Measurements from ENCODE around the gene SNED1.

Gene SNED1

GRCh38 chr2:241136191-241136590 is 137.8 kb downstream of the SNED1 start:
- TF ChIP-seq FOXP2 (optimal IDR thresholded peaks at IDR 0.05; ENCODE audit: borderline replicate concordance, extremely low read depth, extremely low read length, insufficient read depth) (no peak), REST (IDR thresholded peaks at IDR 0.05; ENCODE audit: insufficient read depth in 1 of 2, low read depth in 2 of 2, low read length in 2 of 2) (no peak), POLR2AphosphoS5 (IDR thresholded peaks at IDR 0.05; ENCODE audit: low read depth, low read length) (no peak), TAF1 (IDR thresholded peaks at IDR 0.05; ENCODE audit: borderline replicate concordance, insufficient read depth, low read length) (no peak), SIN3A (IDR thresholded peaks at IDR 0.05; ENCODE audit: borderline replicate concordance, insufficient read depth, low read length) (no peak)

GRCh38 chr2:241136661-241137260 is 138.3 kb downstream of the SNED1 start:
- no peak for TF ChIP-seq TAF1 (IDR thresholded peaks at IDR 0.05; ENCODE audit: borderline replicate concordance, insufficient read depth, low read length)
- no peak for TF ChIP-seq POLR2AphosphoS5 (IDR thresholded peaks at IDR 0.05; ENCODE audit: low read depth, low read length)
- no peak for TF ChIP-seq REST (IDR thresholded peaks at IDR 0.05; ENCODE audit: insufficient read depth in 1 of 2, low read depth in 2 of 2, low read length in 2 of 2)
- TF ChIP-seq SIN3A (IDR thresholded peaks at IDR 0.05; ENCODE audit: borderline replicate concordance, insufficient read depth, low read length) = no peak
- no peak for TF ChIP-seq FOXP2 (optimal IDR thresholded peaks at IDR 0.05; ENCODE audit: borderline replicate concordance, extremely low read depth, extremely low read length, insufficient read depth)

- TF ChIP-seq POLR2AphosphoS5 (IDR thresholded peaks at IDR 0.05; ENCODE audit: low read depth, low read length) (no peak), FOXP2 (optimal IDR thresholded peaks at IDR 0.05; ENCODE audit: borderline replicate concordance, extremely low read depth, extremely low read length, insufficient read depth) (no peak), TAF1 (IDR thresholded peaks at IDR 0.05; ENCODE audit: borderline replicate concordance, insufficient read depth, low read length) (no peak), REST (IDR thresholded peaks at IDR 0.05; ENCODE audit: insufficient read depth in 1 of 2, low read depth in 2 of 2, low read length in 2 of 2) (no peak), SIN3A (IDR thresholded peaks at IDR 0.05; ENCODE audit: borderline replicate concordance, insufficient read depth, low read length) (no peak)
These were observed 139.1 kb downstream of the SNED1 start for GRCh38 chr2:241137276-241138190.

- no peak for TF ChIP-seq SIN3A (IDR thresholded peaks at IDR 0.05; ENCODE audit: borderline replicate concordance, insufficient read depth, low read length)
- TF ChIP-seq REST (IDR thresholded peaks at IDR 0.05; ENCODE audit: insufficient read depth in 1 of 2, low read depth in 2 of 2, low read length in 2 of 2) = no peak
- no peak for TF ChIP-seq POLR2AphosphoS5 (IDR thresholded peaks at IDR 0.05; ENCODE audit: low read depth, low read length)
- TF ChIP-seq FOXP2 (optimal IDR thresholded peaks at IDR 0.05; ENCODE audit: borderline replicate concordance, extremely low read depth, extremely low read length, insufficient read depth) = no peak
- no peak for TF ChIP-seq TAF1 (IDR thresholded peaks at IDR 0.05; ENCODE audit: borderline replicate concordance, insufficient read depth, low read length)
These were observed 140.1 kb downstream of the SNED1 start for GRCh38 chr2:241138471-241138870.
